Chondrocyte (in vitro differentiated cells): ENCODE data around the gene PNMA8B. TPM values are rescaled to one million over a fixed set of nuclear protein-coding genes. Genes with fewer than 3 reads are reported as not detected.
A peak's percentile ranks its signal among the peaks of the same experiment; 100 is the strongest.

Experiments used
- DNase-seq: peaks from one replicate; pipeline ENCODE4 v3.0.0; 2021; ENCODE audit warnings: mixed read lengths, low spot score
- H3K27ac Mint-ChIP-seq: one replicate; pipeline ENCODE4 v1.8.0; 2021; ENCODE audit warnings: mild to moderate bottlenecking, moderate library complexity, mixed read lengths; ENCODE audit not compliant: unreplicated experiment
- H3K27me3 Mint-ChIP-seq: 2 replicates; pipeline ENCODE4 v1.8.0; 2021; ENCODE audit warnings: low read depth, mixed read lengths
- H3K36me3 Mint-ChIP-seq: 2 replicates; pipeline ENCODE4 v1.8.0; 2021; ENCODE audit warnings: low read depth, mixed read lengths
- H3K4me1 Mint-ChIP-seq: 2 replicates; pipeline ENCODE4 v1.8.0; 2021; ENCODE audit warnings: low read depth, mild to moderate bottlenecking, mixed read lengths
- H3K4me3 Mint-ChIP-seq: one replicate; pipeline ENCODE4 v1.8.0; 2021; ENCODE audit warnings: mild to moderate bottlenecking, moderate library complexity, mixed read lengths; ENCODE audit not compliant: unreplicated experiment
- H3K9me3 Mint-ChIP-seq: 2 replicates; pipeline ENCODE4 v1.8.0; 2021; ENCODE audit warnings: low read depth, mixed read lengths
- CTCF ChIP-seq: fragments of 200-600 bp; sonication (generic); IDR thresholded peaks from 2 replicates; pipeline ENCODE4 v1.5.0; 2021; ENCODE audit warnings: antibody characterized with exemption, mild to moderate bottlenecking, moderate library complexity
- total RNA-seq: library from RNA; stranded (reverse); gene quantifications from 3 replicates; pipeline ENCODE4 v1.2.1, GENCODE V29; 2021

Gene PNMA8B
- total RNA-seq, 1 donor from 2014 or later: 2.2 TPM

GRCh38 chr19:46482631-46483030 lies 13.0 kb downstream of the PNMA8B start:
- DNase-seq: no peak
- H3K27ac Mint-ChIP-seq: peak overlapping the region; percentile 94
- no peak for TF ChIP-seq CTCF
- H3K9me3 Mint-ChIP-seq: no peaks in the 10 kb centered on the region
- no peak overlapping the region for H3K4me3 Mint-ChIP-seq
- H3K4me1 Mint-ChIP-seq: peaks cover 53% of the 10 kb centered on the region
- no peaks in the 10 kb centered on the region for H3K27me3 Mint-ChIP-seq
- no peaks in the 10 kb centered on the region for H3K36me3 Mint-ChIP-seq

- no peaks in the 10 kb centered on the region for H3K27me3 Mint-ChIP-seq
- H3K4me3 Mint-ChIP-seq: no peak overlapping the region
- peaks cover 46% of the 10 kb centered on the region for H3K4me1 Mint-ChIP-seq
- no peak for DNase-seq
- peak overlapping the region; percentile 94 for H3K27ac Mint-ChIP-seq
- no peaks in the 10 kb centered on the region for H3K36me3 Mint-ChIP-seq
- H3K9me3 Mint-ChIP-seq: no peaks in the 10 kb centered on the region
- TF ChIP-seq CTCF: no peak
These were observed 13.7 kb downstream of the PNMA8B start for GRCh38 chr19:46481947-46482346.

- DNase-seq: no peak
- Mint-ChIP-seq H3K9me3 (no peaks in the 10 kb centered on the region), H3K4me1 (peaks cover 44% of the 10 kb centered on the region), H3K27ac (peak overlapping the region; percentile 94), H3K36me3 (no peaks in the 10 kb centered on the region), H3K27me3 (no peaks in the 10 kb centered on the region), H3K4me3 (peak overlapping the region; percentile 37)
- TF ChIP-seq CTCF: no peak
These were observed 14.3 kb downstream of the PNMA8B start for GRCh38 chr19:46481223-46481848.

GRCh38 chr19:46480415-46480814 lies 15.3 kb downstream of the PNMA8B start:
- Mint-ChIP-seq H3K27me3 (no peaks in the 10 kb centered on the region), H3K4me1 (peaks cover 51% of the 10 kb centered on the region), H3K9me3 (no peaks in the 10 kb centered on the region), H3K36me3 (no peaks in the 10 kb centered on the region), H3K4me3 (peak overlapping the region; percentile 37), H3K27ac (peak overlapping the region; percentile 94)
- no peak for TF ChIP-seq CTCF
- DNase-seq: no peak

GRCh38 chr19:46478356-46478986 lies 17.2 kb downstream of the PNMA8B start:
- Mint-ChIP-seq H3K36me3 (no peaks in the 10 kb centered on the region), H3K9me3 (no peaks in the 10 kb centered on the region), H3K27ac (peak overlapping the region; percentile 86), H3K4me1 (peaks cover 48% of the 10 kb centered on the region), H3K4me3 (peak overlapping the region; percentile 35), H3K27me3 (no peaks in the 10 kb centered on the region)
- TF ChIP-seq CTCF: no peak
- no peak for DNase-seq
